ENCODE measurements around the gene ALKBH7. TPM values are rescaled to one million over a fixed set of nuclear protein-coding genes. Genes with fewer than 3 reads are reported as not detected.
"Not testable (repeated sequence)": the region's sequence is repeated elsewhere in the genome, so short reads cannot be mapped to it uniquely, and the experiment has no call there.

ALKBH7 gene
- total RNA-seq, 1 donor = 52.1 TPM

DNA sequence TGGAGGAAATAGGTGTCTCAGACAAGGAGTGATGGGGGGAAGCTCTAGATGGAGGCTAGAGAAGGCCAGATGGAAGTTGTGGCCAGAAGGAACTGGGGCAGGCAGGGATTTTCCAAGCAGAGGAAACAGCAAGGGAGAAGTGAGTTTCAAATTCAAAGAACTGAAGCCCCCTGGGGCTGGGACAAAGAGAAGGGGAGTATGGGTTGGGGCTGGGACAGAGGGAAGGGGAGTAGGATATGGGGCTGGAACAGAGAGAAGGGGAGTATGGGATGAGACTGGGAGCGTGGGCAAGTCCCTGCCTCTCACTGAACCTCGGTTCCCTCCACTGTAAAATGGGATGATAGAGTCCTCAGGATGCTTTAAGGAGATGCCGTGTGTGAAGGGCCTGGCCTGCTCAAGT is 22.2 kb downstream of the ALKBH7 start:
- peaks cover 23% of the 10 kb centered on the region for H3K79me2 ChIP-seq (ENCODE audit: insufficient read depth, low read length)
- DNase-seq (ENCODE audit: insufficient read length, low spot score, missing footprints) = no peak
- H4K20me1 ChIP-seq (ENCODE audit: insufficient read depth, low read length) = no peaks in the 10 kb centered on the region
- TF ChIP-seq, protein P1, sequence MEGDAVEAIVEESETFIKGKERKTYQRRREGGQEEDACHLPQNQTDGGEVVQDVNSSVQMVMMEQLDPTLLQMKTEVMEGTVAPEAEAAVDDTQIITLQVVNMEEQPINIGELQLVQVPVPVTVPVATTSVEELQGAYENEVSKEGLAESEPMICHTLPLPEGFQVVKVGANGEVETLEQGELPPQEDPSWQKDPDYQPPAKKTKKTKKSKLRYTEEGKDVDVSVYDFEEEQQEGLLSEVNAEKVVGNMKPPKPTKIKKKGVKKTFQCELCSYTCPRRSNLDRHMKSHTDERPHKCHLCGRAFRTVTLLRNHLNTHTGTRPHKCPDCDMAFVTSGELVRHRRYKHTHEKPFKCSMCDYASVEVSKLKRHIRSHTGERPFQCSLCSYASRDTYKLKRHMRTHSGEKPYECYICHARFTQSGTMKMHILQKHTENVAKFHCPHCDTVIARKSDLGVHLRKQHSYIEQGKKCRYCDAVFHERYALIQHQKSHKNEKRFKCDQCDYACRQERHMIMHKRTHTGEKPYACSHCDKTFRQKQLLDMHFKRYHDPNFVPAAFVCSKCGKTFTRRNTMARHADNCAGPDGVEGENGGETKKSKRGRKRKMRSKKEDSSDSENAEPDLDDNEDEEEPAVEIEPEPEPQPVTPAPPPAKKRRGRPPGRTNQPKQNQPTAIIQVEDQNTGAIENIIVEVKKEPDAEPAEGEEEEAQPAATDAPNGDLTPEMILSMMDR (IDR thresholded peaks at IDR 0.05; ENCODE audit: extremely low read depth, low read depth, low read length) = no peak
- H3K4me2 ChIP-seq (ENCODE audit: insufficient read depth, low read length) = no peak overlapping the region
- H3K27me3 ChIP-seq (ENCODE audit: insufficient read depth, low read length) = no peaks in the 10 kb centered on the region
- peaks cover 10% of the 10 kb centered on the region for H3K4me1 ChIP-seq (ENCODE audit: insufficient read depth, low read length)
- H3K27ac ChIP-seq (ENCODE audit: low read depth, low read length) = no peak overlapping the region
- no peak overlapping the region for H3K4me3 ChIP-seq (ENCODE audit: insufficient read depth, low read length)
- H3K9me3 ChIP-seq (ENCODE audit: low read depth, low read length) = no peaks in the 10 kb centered on the region
- H2AFZ ChIP-seq (ENCODE audit: low read length) = no peak overlapping the region
- H3K36me3 ChIP-seq (ENCODE audit: insufficient read depth, low read length) = peaks cover 13% of the 10 kb centered on the region

DNA sequence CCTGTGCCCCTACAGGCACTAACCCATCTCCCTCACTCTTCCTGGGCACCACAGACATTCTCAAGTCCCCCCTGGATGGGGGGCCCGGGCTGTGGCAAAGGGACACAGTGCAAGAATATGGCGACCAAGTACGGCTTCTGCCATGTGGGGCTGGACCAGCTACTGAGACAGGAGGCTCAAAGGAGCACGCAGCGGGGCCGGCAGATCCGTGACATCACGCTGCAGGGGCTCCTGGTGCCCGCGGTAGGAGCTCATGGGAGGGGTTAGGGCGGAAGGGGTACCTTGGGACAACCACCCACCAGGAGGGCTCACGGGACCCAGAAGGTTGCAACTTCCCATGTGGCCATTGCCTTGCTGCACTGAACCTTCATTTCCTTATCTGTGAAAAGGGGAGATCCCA is 23.7 kb downstream of the ALKBH7 start:
- Histone ChIP-seq H4K20me1 (ENCODE audit: insufficient read depth, low read length) (no peaks in the 10 kb centered on the region), H3K27me3 (ENCODE audit: insufficient read depth, low read length) (no peaks in the 10 kb centered on the region), H3K4me1 (ENCODE audit: insufficient read depth, low read length) (peaks cover 10% of the 10 kb centered on the region), H3K27ac (ENCODE audit: low read depth, low read length) (no peak overlapping the region), H3K9me3 (ENCODE audit: low read depth, low read length) (no peaks in the 10 kb centered on the region), H3K36me3 (ENCODE audit: insufficient read depth, low read length) (peaks cover 5% of the 10 kb centered on the region), H2AFZ (ENCODE audit: low read length) (no peak overlapping the region), H3K4me2 (ENCODE audit: insufficient read depth, low read length) (no peak overlapping the region), H3K79me2 (ENCODE audit: insufficient read depth, low read length) (peaks cover 17% of the 10 kb centered on the region), H3K4me3 (ENCODE audit: insufficient read depth, low read length) (no peak overlapping the region)
- no peak for DNase-seq (ENCODE audit: insufficient read length, low spot score, missing footprints)
- TF ChIP-seq, protein P1 (IDR thresholded peaks at IDR 0.05; ENCODE audit: extremely low read depth, low read depth, low read length) = no peak

DNA sequence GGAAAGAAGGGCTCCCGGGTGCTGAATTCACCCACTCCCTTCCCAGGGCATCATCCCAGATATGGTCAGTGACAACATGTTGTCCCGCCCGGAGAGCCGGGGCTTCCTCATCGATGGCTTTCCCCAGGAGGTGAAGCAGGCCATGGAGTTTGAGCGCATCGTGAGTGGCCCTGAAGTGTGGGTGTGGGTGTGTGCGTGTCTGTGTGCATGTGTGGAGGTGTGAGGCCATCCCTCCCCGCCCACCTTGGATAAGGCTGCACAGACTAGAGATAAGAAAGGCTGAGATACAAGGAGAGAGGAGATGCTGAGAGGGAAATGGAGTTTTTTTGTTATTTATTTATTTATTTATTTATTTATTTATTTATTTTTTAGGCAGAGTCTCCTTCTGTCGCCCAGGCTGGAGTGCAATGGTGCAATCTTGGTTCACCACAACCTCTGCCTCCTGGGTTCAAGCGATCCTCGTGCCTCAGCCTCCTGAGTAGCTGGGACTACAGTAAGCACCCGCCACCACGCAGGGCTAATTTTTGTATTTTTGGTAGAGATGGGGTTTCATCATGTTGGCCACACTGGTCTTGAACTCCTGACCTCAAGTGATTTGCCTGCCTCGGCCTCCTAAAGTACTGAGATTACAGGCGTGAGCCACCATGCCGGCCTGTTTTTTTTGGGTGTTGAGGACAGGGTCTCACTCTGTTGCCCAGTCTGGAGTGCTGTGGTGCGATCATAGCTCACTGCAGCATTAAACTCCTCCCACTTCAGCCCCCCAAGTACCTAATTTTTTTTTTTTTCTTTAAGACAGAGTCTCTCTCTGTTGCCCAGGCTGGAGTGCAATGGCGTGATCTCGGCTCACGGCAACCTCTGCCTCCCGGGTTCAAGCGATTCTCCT is 27.7 kb downstream of the ALKBH7 start:
- H4K20me1 ChIP-seq (ENCODE audit: insufficient read depth, low read length); H3K27ac ChIP-seq (ENCODE audit: low read depth, low read length); H3K4me3 ChIP-seq (ENCODE audit: insufficient read depth, low read length); H3K4me1 ChIP-seq (ENCODE audit: insufficient read depth, low read length); H2AFZ ChIP-seq (ENCODE audit: low read length); H3K9me3 ChIP-seq (ENCODE audit: low read depth, low read length); H3K4me2 ChIP-seq (ENCODE audit: insufficient read depth, low read length); H3K79me2 ChIP-seq (ENCODE audit: insufficient read depth, low read length); DNase-seq (ENCODE audit: insufficient read length, low spot score, missing footprints); H3K36me3 ChIP-seq (ENCODE audit: insufficient read depth, low read length); H3K27me3 ChIP-seq (ENCODE audit: insufficient read depth, low read length): not testable (repeated sequence)

DNA sequence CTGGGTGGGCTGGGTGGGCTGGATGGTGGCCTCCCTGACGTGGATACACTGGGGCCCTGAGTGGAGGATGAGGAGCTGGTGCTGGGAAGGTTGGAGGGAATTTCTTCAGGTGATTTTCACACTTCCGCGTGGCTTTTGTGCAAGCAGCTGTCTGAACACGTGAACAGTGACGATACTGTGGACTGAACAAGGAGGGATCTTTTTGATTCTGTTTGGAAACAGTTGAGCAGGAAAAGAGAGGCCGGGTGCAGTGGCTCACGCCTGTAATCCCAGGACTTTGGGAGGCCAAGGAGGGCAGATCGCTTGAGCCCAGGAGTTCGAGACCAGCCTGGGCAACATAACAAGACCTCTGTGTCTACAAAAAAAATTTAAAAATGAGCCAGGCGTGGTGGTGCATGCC is 29.5 kb downstream of the ALKBH7 start:
- Histone ChIP-seq H3K79me2 (ENCODE audit: insufficient read depth, low read length) (no peaks in the 10 kb centered on the region), H3K27me3 (ENCODE audit: insufficient read depth, low read length) (no peaks in the 10 kb centered on the region), H2AFZ (ENCODE audit: low read length) (no peak overlapping the region), H3K4me1 (ENCODE audit: insufficient read depth, low read length) (no peaks in the 10 kb centered on the region), H3K36me3 (ENCODE audit: insufficient read depth, low read length) (no peaks in the 10 kb centered on the region), H4K20me1 (ENCODE audit: insufficient read depth, low read length) (no peaks in the 10 kb centered on the region), H3K27ac (ENCODE audit: low read depth, low read length) (no peak overlapping the region), H3K4me2 (ENCODE audit: insufficient read depth, low read length) (no peak overlapping the region), H3K9me3 (ENCODE audit: low read depth, low read length) (no peaks in the 10 kb centered on the region), H3K4me3 (ENCODE audit: insufficient read depth, low read length) (no peak overlapping the region)
- TF ChIP-seq, protein P1 (IDR thresholded peaks at IDR 0.05; ENCODE audit: extremely low read depth, low read depth, low read length) = no peak
- DNase-seq (ENCODE audit: insufficient read length, low spot score, missing footprints) = no peak

Measured in osteoblast (primary cell).